Hepatocyte (in vitro differentiated cells): Measurements from ENCODE around the gene FRMD4B. TPM values are rescaled to one million over a fixed set of nuclear protein-coding genes. Genes with fewer than 3 reads are reported as not detected.

ENCODE experiments used
- DNase-seq: peaks from one replicate; pipeline ENCODE4 v3.0.0-alpha.2; 2016; ENCODE audit warnings: low spot score
- H2AFZ ChIP-seq: fragments of 200-600 bp; sonication (generic); 2 replicates; pipeline ENCODE4 v1.6.0; 2016; ENCODE audit warnings: antibody characterized with exemption, mild to moderate bottlenecking
- H3K27ac ChIP-seq: fragments of 200-600 bp; sonication (generic); 2 replicates; pipeline ENCODE4 v1.5.1; 2016; ENCODE audit warnings: mild to moderate bottlenecking
- H3K27me3 ChIP-seq: fragments of 200-600 bp; sonication (generic); 2 replicates; pipeline ENCODE4 v1.6.1; 2016
- H3K36me3 ChIP-seq: fragments of 200-600 bp; sonication (generic); replicated peaks from 2 replicates; pipeline ENCODE4 v1.5.1; 2016; ENCODE audit warnings: low read depth; ENCODE audit not compliant: insufficient read depth
- H3K4me1 ChIP-seq: fragments of 200-600 bp; sonication (generic); 2 replicates; pipeline ENCODE4 v1.5.1; 2016; ENCODE audit warnings: mild to moderate bottlenecking, moderate library complexity; ENCODE audit not compliant: insufficient read depth
- H3K4me2 ChIP-seq: fragments of 200-600 bp; sonication (generic); 2 replicates; pipeline ENCODE4 v1.6.0; 2016
- H3K4me3 ChIP-seq: fragments of 200-600 bp; sonication (generic); 2 replicates; pipeline ENCODE4 v1.5.1; 2016; ENCODE audit warnings: mild to moderate bottlenecking
- H3K79me2 ChIP-seq: fragments of 200-600 bp; sonication (generic); 2 replicates; pipeline ENCODE4 v1.6.0; 2017; ENCODE audit warnings: mild to moderate bottlenecking
- H3K9me2 ChIP-seq: fragments of 200-600 bp; sonication (generic); replicated peaks from 2 replicates; pipeline ENCODE4 v1.6.0; 2017; ENCODE audit warnings: mild to moderate bottlenecking; ENCODE audit not compliant: insufficient read depth
- H3K9me3 ChIP-seq: fragments of 200-600 bp; sonication (generic); 2 replicates; pipeline ENCODE4 v1.5.1; 2016; ENCODE audit warnings: low read depth, mild to moderate bottlenecking
- H4K20me1 ChIP-seq: fragments of 200-600 bp; sonication (generic); 2 replicates; pipeline ENCODE4 v1.6.0; 2016; ENCODE audit warnings: mild to moderate bottlenecking; ENCODE audit not compliant: insufficient read depth, poor library complexity, severe bottlenecking
- EZH2 ChIP-seq: fragments of 200-600 bp; sonication (generic); IDR thresholded peaks from 2 replicates; pipeline ENCODE4 v1.6.1; 2016; ENCODE audit warnings: antibody characterized with exemption, mild to moderate bottlenecking, borderline replicate concordance
- EZH2phosphoT487 ChIP-seq: fragments of 200-600 bp; sonication (generic); IDR thresholded peaks from one replicate; pipeline ENCODE4 v1.6.1; 2018; ENCODE audit warnings: antibody characterized with exemption, mild to moderate bottlenecking, low read depth, moderate library complexity; ENCODE audit not compliant: unreplicated experiment, severe bottlenecking
- WGBS: methylation state at CpG from one replicate; pipeline ENCODE4 v1.1.6; 2016; ENCODE audit warnings: low lambda C conversion rate; ENCODE audit errors: missing lambda C conversion rate; 5-methylcytosine and 5-hydroxymethylcytosine counted together
- polyA plus RNA-seq: library from polyadenylated mRNA; unstranded; fragments of >200 nt; fragmentation: Nextera tagmentation; extraction: Ambion mirVana; gene quantifications from 2 replicates; pipeline ENCODE4 v1.2.1, GENCODE V29; 2016
- total RNA-seq: library from RNA; depleted of rRNA; stranded (reverse); fragments of >200 nt; gene quantifications from 2 replicates; pipeline ENCODE4 v1.2.3, GENCODE V29; 2014
- TF ChIP-seq, protein P1 (sequence below): fragments of 200-600 bp; sonication (generic); IDR thresholded peaks from 2 replicates; pipeline ENCODE4 v1.5.1; 2016; ENCODE audit warnings: antibody characterized with exemption, mild to moderate bottlenecking; ENCODE audit not compliant: poor library complexity

FRMD4B gene
- total and polyA plus RNA-seq, 2 experiments from 2014 or later = 10.8 to 28.1 TPM

DNA sequence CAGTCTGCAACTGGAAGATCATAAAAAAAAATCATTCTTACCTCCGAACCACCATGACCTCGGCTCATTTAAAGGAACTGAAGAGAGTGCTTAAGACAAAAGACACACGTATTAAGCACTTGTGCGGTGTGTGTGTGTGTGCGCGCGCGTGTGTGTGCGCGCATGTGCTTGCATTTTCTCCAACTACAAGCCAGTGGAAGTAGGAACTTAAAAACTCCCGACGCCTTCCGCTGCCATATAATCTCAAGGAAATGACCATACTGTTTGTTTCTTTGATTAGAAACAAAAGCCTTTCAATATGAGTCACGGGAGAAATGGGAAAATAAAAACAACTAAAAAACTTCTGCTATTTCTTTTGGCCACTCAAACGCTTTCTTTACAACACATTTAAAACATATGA, 32.4 kb downstream of the FRMD4B start:
- Histone ChIP-seq H2AFZ (no peak overlapping the region), H3K27ac (no peak overlapping the region), H3K27me3 (no peaks in the 10 kb centered on the region), H3K9me2 (no peaks in the 10 kb centered on the region), H3K36me3 (no peaks in the 10 kb centered on the region), H3K4me1 (no peaks in the 10 kb centered on the region), H3K4me2 (no peak overlapping the region), H4K20me1 (no peaks in the 10 kb centered on the region), H3K9me3 (no peaks in the 10 kb centered on the region), H3K79me2 (no peaks in the 10 kb centered on the region), H3K4me3 (no peak overlapping the region)
- DNase-seq = no peak
- TF ChIP-seq EZH2 (no peak), EZH2phosphoT487 (no peak)
- TF ChIP-seq, protein P1, sequence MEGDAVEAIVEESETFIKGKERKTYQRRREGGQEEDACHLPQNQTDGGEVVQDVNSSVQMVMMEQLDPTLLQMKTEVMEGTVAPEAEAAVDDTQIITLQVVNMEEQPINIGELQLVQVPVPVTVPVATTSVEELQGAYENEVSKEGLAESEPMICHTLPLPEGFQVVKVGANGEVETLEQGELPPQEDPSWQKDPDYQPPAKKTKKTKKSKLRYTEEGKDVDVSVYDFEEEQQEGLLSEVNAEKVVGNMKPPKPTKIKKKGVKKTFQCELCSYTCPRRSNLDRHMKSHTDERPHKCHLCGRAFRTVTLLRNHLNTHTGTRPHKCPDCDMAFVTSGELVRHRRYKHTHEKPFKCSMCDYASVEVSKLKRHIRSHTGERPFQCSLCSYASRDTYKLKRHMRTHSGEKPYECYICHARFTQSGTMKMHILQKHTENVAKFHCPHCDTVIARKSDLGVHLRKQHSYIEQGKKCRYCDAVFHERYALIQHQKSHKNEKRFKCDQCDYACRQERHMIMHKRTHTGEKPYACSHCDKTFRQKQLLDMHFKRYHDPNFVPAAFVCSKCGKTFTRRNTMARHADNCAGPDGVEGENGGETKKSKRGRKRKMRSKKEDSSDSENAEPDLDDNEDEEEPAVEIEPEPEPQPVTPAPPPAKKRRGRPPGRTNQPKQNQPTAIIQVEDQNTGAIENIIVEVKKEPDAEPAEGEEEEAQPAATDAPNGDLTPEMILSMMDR = no peak
- 92% methylated on average over 15 of the region's 15 CpGs for WGBS

DNA sequence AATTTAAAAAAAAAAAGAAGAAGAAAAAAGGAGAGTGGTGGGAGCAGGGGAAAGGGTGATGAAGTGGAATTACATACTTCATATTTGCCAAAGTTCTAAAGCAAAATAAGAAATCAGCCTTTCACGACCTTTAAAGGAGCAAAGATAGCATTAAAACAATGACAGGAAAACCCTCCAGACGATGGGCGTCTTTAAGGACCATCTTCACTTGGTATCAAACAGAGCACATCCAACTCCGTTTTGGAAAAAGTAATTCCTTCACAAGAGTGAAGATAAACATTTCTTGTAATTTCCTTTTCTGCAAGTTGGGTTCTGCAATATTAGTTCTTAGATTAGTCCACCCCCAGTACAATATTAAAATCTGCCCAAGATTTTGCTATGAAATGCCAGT, 32.8 kb downstream of the FRMD4B start:
- no peaks in the 10 kb centered on the region for H3K36me3 ChIP-seq
- no peaks in the 10 kb centered on the region for H3K9me2 ChIP-seq
- H3K9me3 ChIP-seq = no peaks in the 10 kb centered on the region
- H3K4me3 ChIP-seq = no peak overlapping the region
- TF ChIP-seq, protein P1 = no peak
- TF ChIP-seq EZH2phosphoT487 = no peak
- no peak for TF ChIP-seq EZH2
- no peak overlapping the region for H3K4me2 ChIP-seq
- no peaks in the 10 kb centered on the region for H3K27me3 ChIP-seq
- H3K79me2 ChIP-seq = no peaks in the 10 kb centered on the region
- H2AFZ ChIP-seq = no peak overlapping the region
- WGBS = 88% methylated on average over 4 of the region's 4 CpGs
- H4K20me1 ChIP-seq = no peaks in the 10 kb centered on the region
- no peaks in the 10 kb centered on the region for H3K4me1 ChIP-seq
- H3K27ac ChIP-seq = no peak overlapping the region
- DNase-seq = no peak

DNA sequence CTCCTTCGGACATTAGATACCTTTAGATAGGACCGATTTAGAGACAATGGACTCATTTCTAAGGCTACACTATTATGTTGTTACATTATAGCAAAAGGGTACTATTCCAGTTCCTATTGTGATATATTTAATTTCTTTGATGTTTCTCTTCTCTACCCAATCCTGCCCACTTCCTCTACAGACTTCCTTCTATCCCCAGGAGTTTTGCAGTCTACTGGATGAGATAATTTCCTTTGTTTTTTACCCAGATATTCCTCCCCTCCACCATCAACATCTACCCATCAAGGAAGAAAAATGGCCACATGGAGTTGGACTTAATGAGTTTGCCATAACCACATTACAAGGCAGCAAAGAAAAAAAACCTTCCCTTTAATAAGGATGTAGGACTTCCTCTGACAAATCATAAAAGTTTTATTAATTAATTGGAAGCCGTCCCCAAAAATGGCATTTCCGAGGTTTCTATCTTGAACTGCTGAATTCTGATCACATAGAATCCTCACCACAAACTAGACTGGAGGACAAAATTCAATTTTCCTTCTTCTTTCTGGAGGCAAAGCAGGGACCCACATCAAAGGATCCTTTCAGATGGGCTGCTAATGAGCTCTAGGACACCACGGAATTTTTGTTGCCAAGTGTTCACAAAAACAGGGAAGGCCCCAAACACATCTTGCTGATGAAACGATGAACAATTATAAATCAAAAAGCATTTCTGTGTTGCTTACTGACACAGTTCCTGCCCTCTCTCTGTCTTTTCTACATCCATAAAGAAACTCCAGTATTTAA, 33.4 kb downstream of the FRMD4B start:
- no peaks in the 10 kb centered on the region for H3K9me3 ChIP-seq
- TF ChIP-seq EZH2phosphoT487 (no peak), EZH2 (no peak)
- TF ChIP-seq, protein P1 = no peak
- no peak overlapping the region for H2AFZ ChIP-seq
- H3K4me2 ChIP-seq = no peak overlapping the region
- H3K79me2 ChIP-seq = no peaks in the 10 kb centered on the region
- no peak overlapping the region for H3K27ac ChIP-seq
- H3K4me3 ChIP-seq = no peak overlapping the region
- no peaks in the 10 kb centered on the region for H3K9me2 ChIP-seq
- no peak for DNase-seq
- 94% methylated on average over 6 of the region's 6 CpGs for WGBS
- H4K20me1 ChIP-seq = no peaks in the 10 kb centered on the region
- no peaks in the 10 kb centered on the region for H3K4me1 ChIP-seq
- no peaks in the 10 kb centered on the region for H3K27me3 ChIP-seq
- no peaks in the 10 kb centered on the region for H3K36me3 ChIP-seq
